Colon (tissue), 2 donors: ENCODE data around the gene SLC44A1.

Experiments
- FAIRE-seq: peaks from 2 replicates; lab custom pipeline; 2012; peaks lifted over from hg19 to GRCh38; lab: Jason Lieb, UNC
- donor health status: control.
- donor health status: control.

The SLC44A1 gene

GRCh38 chr9:105473221-105473620, 228.8 kb downstream of the SLC44A1 start:
- FAIRE-seq, result no peak

GRCh38 chr9:105475302-105475701, 230.9 kb downstream of the SLC44A1 start:
- FAIRE-seq, result no peak

GRCh38 chr9:105479846-105480245, 235.4 kb downstream of the SLC44A1 start:
- FAIRE-seq, result no peak

GRCh38 chr9:105483618-105484017, 239.2 kb downstream of the SLC44A1 start:
- no peak for FAIRE-seq

- no peak for FAIRE-seq
These were observed 239.8 kb downstream of the SLC44A1 start for GRCh38 chr9:105484226-105484625.

GRCh38 chr9:105485131-105485530, 240.7 kb downstream of the SLC44A1 start:
- no peak for FAIRE-seq
